Right kidney (tissue), 1 donor: ENCODE measurements around the gene CHIC2.

ENCODE experiments used
- DNase-seq: peaks from one replicate; pipeline ENCODE4 v3.0.0-alpha.2; 2016

CHIC2 gene

DNA sequence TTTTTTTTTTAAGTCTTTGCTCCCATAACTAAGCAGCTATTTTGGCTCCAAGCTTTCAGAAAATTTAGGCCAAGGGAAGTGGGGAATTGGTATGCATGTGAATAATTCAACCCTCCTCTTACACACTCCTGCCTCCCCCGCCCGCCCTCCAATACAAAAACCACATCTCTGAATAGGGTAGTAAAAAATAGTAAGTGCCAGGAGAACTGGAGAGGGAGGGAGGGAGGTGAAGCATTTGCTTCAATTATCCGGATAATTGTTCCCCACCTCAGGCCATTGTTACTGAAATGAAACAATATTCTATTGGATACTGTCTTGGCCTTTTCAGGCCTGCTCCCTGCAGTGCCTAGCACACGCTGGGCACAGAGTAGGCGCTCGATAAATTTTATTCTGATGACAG is 30.0 kb upstream of the CHIC2 start:
- peak; percentile 16 for DNase-seq

DNA sequence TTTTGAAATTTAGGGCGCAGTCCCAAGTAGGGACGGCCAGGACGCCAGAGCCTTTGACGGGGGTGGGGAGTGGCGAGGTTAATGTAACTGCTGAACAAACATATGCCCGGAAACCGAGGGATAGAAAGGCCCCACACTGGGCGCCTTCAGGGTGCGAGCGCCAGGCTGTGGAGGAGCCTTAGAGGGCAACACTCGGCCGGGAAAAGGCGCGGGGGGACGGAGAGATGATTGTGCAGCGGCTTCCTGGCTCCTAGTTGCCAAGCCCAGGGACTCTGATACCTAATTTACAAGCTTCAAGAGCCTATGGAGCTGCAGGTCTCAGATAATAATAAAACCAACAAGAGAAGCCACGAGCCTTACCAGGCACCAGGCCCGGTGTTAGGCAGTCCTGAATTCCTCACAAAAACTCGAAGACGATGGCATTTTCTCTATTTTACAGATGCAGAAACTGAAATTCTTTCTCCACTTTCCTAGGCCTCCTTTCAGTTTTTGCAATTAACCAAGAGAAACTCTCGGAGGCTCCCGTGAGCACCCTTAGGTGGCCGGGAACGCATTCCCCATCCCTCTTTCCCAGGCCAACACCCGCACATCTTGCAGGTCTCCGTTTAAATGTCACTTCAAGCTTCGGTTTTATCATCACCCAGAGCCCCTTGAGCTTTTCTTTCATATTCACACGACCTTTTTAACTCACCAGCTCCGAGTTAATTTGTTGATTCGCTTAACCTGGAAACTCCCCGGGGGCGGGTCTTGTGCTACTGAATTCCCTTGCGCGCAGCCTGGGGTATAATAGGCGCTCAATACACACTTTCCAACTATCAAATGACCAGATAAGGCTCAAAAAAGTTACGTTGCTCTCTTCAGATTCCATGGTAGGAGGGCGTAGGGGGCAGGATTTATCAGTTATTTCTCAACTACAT is 29.2 kb upstream of the CHIC2 start:
- DNase-seq = peak; percentile 53

DNA sequence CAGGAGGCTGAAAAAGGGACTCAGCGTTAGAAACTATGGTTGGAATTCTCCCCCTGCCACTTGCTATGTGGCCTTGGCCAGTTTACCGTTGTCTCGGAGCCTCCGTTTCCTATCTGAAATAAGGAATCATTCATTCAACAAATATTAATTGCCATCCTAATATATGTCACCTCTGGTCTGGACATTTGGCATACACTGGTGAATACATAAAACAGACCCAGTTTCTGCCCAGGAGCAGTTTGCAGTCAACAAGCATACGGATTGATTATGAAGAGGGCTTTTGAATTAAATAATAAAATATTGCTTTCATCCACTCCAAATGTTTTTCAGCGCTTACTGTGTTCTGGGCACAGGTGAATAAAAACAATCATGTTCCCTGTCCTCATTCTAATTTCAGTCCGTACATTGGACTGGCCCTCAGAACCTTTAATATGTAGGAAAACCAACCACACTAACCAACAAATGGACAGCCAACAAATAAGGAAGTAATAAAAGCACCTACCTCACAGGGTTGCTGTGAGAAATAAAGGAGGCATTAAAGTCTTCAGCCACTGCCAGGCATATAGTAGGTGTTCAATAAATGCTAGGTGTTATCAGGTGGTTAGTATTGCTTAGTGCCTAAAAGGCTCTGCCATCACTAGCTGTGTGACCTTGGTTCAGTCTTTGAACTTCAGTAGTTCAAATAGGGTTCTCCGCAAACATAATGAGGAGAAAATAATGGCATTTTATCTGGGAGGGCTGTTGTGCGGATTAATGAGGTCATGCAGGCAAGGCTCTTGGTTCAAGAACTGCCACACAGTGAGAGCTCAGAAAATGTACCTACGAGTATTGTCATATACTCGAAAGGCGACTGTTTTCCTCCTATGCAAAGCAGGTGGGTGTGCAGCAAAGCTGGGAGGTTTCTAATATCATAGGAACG is 28.3 kb upstream of the CHIC2 start:
- no peak for DNase-seq

DNA sequence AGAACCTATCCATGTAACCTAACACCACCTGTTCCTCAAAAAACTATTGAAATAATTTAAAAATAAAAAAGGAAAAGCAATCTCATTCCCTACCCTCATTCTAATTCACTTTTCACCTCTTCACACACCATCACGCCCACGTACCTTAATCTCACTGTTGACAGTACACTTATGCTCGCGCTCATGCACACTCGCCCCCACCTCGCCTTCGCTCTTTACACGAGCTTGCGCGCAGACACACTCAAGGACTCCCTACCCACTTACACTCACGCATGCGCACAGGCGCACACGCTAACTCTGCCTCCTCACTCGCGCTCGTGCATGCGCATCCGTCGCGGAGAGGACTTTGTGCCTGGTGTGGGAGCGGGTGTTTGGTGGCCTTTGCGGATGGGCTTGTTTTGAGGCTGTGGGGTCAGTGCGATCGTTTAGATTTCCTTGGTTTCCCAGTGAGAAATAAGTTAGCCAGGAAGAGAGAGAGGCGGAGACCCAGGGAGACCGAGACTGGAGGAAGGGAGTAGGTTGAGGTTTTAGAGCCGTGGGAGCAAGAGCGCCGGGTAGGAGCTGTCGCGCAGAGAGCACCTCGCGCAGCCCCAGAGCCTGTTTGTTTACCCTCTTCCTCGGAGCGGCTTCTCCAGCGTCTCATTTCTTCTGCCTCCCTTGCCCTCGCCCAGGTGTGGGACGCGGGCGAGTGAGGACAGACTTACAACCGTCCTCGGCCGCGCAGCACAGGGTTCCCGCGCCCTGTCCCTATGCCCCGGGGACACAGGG is 27.4 kb upstream of the CHIC2 start:
- DNase-seq = peak; percentile 79

DNA sequence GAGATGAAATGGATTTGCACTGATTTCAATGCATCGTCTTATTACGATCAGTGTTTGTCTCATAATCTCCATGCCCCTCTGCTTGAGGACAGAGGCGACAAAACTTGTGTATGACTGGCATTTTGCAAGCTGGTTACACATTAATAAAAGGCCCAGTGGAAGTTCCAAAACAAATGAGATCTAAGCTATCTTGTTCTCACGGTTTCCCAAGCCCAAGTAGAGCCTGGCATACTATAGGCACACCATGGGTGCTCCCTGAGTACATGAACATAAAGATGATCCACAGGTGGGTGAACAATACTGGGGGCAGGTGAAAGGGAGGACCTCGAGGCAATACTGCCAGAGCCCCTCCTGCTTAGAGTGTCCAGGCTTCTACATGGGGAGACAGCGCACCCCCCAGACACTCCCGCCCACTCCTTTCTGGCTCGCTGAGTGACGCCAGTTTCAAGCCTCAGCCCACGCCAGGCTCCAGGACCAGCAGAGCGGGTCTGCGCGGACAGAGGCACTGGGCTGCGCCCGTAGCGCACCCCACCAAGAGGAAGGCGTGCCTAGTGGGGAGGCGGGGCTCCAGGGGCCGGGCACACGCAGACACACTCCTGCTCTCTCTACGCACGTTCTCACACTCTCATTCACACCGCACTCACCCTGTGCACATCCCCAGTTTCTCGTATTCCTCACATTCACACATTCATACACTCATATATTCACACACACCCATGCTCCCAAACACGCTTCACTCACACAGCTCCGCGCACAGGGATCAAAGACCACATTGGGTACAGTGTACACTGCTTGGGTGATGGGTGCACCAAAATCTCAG is 26.6 kb upstream of the CHIC2 start:
- peak; percentile 59 for DNase-seq

DNA sequence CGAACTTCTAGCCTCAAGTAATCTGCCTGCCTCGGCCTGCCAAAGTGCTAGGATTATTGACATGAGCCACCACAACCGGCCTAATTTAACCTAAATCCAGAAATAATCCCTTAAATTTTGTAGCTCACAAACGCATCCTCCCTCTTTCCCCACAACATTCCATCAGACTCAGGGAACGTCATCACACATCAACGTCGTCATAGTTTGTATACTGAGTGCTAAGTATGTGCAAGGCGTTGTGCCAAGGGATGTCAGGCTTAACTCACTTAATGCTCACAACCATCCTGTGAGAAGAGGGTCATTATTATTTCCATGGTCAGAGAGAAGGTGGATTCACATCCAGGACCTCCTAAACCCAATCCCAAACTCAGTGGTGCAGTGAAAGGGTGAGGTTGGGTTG is 26.0 kb upstream of the CHIC2 start:
- DNase-seq = no peak

DNA sequence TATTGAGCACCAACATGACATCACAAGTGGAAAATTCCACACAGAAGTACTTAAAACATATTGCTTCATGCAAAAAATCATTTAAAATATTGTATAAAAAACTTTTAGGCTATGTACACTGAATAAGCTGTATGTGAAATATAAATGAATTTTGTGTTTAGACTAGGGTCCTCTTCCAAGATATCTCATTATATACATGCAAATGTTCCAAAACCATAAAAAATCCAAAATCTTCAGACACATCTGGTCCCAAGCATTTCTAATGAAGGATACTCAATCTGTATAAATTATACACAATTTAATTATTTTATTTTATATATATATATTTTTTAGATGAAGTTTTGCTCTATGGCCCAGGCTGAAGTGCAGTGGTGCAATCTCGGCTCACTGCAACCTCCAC is 25.5 kb upstream of the CHIC2 start:
- DNase-seq = no peak

DNA sequence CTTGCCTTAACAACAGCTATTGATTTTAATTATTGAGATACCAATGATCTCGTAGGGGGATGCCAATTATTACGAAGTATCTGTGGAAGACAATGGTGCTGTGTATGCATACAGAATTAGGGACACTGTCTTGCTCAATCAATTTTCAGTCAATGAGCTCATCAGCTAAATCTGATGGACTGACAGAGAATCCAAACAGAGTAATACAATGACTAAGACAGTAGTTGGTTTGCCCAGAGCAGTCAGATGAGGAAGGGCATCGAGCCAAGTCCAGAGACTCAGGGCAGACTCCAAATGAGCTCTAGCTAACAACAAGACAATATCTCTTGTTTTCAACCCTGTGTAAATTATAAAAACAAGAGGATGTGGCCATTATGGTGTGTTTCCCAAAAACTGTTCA is 20.9 kb upstream of the CHIC2 start:
- DNase-seq = no peak

DNA sequence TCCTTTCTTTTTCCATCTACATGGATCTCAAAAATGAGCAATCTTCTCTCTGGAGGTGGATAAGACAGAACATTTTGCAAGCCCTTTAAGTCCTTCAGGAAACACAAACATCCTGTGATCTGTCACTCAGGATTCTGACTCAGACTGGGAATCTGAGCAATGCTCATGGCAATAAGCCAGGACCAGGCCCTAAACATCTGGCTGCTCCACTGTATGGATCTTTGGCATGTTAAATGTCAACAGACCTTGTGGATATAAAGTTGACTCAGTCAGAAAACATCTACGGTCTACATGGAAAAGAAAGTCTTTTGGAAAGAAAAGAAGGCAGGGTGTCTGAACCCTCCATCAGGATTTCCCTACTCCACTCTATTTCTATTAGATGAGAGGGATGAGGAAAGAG is 17.8 kb upstream of the CHIC2 start:
- no peak for DNase-seq

DNA sequence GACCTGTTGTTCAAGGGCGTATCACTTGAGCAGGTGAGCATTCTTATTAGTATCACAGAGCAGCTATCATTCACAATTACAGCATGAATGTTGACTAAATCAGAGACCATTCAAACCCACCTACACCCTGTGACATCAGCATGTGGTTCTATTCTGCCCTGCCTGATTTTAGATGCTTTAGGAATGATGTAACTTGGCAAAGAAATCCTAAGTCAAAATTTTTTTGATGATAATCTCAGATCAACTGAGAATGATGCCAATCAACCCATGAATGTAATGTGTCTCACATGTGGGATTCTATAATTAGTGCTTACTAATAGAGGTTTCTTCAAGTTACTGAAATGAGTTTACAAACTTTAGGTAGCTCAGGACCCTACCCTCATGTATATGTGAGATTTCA is 13.4 kb upstream of the CHIC2 start:
- no peak for DNase-seq

DNA sequence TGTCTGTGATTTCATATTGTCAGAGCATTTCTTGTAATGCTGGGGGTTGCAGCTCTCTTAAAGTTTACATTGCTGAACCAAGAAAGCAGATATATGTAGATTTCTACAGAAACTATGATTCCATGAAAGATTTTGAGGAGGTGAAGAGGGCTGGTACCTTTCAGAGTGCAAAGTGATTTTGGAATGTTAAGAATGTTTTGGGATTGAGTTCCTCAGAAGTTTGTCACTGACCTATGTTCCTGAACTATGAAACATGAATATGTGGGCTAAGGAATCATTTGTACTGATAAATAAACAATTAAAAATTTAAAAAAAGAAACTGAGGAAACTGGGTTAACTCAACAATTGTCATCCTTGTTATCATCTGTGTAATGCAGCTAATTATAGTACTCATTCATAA is 12.3 kb upstream of the CHIC2 start:
- DNase-seq = no peak

DNA sequence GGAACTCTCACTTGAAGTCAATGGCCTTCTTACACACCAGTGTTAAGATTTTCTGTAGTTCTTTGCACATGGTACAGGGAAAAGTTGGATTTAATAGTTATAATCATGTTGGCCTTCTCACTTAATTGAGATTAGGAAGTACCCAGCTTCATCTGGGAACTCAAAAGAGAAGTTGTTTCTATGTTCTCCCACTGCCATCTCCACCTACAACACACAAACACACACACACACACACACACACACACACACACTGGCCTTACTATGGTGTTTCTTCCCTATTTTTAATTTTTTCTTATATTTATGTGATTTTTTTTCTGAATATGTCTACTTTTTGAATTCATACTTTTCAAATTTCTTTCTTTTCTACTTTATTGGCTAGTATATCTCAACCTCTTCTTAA is 10.0 kb upstream of the CHIC2 start:
- DNase-seq = no peak

DNA sequence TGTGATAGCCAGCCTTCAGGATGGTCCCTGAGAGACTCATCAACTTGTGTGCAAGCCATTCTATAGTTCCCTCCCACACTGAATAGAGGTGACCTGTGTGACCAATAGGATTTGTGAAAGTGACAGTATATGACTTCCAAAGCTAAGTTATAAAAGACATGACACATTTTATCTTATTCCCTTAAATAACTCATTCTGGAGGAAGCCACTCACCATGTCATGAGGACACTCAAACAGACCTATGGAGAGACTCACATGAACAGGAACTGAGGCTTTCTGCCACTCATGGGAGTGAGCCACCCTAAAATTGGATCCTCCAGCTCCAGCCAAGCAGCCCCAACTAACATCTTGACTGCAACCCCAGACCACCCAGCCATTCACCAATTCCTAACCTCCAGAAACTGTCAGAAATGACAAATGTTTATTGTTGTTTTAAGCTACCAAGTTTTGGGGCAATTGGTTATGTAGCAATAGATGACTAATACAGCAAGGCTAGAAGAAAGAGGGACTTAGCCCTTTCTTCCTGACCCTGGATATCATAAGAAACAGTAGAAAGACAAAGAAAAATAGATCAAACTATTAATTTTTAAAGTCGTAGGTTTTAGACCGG is 9.0 kb upstream of the CHIC2 start:
- no peak for DNase-seq

DNA sequence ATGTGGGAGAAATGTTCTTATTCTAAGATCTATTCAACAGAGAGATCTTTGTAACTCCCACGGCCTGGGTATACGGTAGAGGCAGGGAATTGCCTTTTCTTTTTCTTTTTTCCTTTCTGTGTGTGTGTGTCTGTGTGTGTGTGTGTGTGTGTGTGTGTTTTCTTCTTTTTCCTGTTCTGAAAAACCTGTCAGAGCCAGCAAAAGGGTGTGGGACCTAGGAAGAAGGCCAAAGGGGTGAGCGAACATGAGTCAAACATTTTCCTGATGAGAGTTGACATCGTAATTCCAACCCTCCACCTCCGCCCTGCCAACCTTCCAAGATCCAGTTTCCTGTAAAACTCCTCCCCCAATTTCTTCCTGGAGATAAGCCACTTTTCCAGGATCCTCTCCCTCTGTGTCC is 2.8 kb upstream of the CHIC2 start:
- DNase-seq = no peak

DNA sequence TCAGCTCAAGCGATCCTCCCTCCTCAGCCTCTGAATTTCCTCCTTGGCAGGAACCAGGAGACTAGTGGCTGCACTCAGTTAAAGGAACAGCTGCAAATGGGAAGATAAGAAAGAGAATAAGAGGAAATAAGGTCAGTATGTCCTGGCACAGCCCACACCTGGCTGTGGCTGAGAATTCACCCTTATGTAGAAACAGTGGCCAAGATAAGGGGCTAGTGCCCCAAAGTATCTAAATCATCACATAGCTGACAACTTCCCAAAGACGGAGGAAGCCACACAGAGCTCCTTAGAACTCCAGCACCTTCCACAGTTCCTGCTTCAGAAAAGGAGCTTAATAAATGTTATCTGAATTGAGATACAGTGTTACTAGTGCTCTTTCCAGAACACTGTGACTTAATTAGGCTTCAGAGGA is 2.3 kb upstream of the CHIC2 start:
- DNase-seq = no peak

DNA sequence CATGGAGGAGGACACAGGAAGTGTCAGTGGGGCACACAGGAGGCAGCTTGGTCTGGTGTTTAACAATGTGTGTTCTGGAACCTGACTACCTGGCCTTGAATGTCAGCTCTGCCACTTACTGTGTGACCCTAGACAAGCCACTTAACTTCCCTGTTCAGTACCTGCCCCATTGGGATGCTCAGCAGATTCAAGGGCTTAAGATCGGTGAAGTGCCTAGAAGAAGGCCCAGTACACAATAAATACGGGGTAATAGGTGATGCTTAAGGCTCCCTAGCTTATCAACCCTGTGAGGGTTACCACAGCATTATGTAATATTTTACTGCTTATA is 1.6 kb upstream of the CHIC2 start:
- DNase-seq = no peak

DNA sequence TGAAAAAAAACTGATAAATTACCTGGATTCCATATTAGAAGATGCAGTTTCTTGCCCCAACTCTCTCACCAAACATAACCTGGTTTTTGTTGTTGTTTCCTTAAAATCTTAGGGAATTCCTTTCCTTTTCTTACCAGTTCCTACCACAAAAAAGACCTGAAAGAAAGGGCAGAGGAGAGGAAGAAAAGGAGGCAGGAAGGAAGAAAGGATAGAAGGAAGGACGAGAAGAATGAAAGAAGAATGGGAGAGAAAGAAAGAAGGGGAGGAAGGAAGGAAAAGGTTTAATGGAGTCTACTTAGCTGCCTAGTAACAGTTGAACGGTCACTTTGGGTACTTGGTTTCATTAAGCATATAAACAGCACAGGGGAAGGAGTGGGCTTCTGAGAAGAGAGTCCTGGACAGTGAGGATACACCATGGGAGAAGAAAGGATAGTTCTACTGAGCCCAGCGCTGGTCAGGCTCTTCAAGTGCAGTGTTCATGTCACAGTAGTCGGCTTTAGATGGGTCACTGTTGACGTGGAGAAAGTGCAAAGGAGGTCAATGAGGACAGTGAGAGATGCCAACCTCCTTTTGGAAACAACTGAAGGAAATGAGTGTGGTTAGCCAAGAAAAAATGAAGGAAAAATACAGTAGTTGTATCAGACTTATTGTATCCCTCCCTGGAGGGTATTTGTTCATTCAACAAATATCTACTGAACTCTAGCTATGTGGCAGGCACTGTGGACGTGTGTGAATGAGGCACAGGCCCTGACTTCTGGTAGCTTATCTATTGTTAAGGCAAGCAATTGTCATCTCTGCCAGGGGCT is 1.1 kb upstream of the CHIC2 start:
- peak; percentile 12 for DNase-seq

DNA sequence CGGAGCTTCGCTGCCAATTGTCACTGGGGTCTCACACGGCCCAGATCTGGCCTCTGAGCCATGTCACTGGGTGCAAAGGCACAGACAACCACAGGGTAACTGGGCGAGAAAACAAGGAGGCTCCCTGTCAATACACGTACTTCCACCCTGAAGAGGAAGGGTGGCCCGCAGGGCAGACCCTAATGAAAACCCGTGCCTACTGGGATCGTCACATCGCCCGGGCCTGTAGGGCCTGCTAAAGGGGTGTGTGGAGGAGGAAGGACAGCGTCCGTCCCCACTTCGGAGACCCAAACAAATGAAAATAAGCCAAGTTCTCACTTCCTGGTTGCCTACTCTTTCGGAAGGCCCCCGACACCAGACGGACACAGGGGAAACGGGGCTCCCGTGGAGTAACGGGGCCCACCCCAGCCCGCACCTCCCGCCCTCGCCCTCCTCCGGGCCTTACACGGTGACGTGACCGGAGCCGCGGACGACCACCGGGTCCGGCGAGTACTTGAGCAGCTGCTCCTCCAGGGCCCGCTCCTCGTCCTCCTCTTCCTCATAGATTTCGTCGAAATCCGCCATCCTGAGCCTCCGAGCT is 578 bp downstream of the CHIC2 start:
- peak; percentile 79 for DNase-seq

DNA sequence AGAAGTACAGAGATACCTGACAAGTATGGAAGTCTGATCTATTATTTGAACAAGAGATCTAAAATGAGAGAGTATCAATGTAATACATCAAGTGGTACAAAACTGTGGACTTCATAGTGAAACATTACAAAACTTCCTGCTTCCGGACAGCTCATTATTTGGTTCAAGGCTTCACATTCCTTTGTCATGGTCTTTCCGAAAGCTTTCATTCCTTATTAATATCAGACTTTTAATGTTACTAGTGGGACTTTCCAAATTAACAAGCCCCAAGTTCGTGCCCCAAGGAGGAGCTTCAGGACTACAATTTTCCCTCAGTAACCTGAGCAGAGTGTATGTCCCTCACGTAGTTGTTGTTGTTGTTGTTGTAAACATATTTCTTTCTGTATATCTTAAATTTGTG is 1.2 kb downstream of the CHIC2 start:
- DNase-seq = peak; percentile 30

DNA sequence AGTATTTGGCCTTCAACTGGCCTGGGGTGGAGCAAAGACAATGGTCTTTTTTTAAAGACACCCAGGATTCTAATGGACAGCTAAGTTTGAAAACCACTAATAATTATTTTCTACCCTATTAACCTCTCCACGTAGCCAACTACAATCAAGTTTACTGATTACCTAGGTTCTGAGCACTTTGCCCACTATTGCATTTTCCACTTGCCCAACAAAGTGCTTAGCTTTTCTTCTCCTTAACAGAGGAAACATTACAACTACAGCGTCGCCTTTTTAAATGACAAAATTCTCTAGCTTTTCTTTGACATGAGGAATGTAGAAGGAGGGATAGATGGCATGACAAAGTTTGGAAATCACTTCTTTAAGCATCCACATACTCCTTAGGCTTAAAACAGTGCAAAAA is 2.0 kb downstream of the CHIC2 start:
- DNase-seq = no peak
